Fibroblast of lung (primary cell): Measurements from ENCODE around the gene FAM234B. TPM values are rescaled to one million over a fixed set of nuclear protein-coding genes. Genes with fewer than 3 reads are reported as not detected.

ENCODE experiments used
- DNase-seq, 2 donors: peaks; one replicate each; pipeline versions ENCODE4 v3.0.0 to v3.0.0-alpha.2; 2010; ENCODE audit warnings: low read depth in 2 of 2
- H2AFZ ChIP-seq: 2 replicates; pipeline ENCODE4 v1.5.1; 2012; ENCODE audit warnings: low read length, control low read depth, inconsistent platforms
- H3K27ac ChIP-seq: 2 replicates; pipeline ENCODE4 v1.5.1; 2011; ENCODE audit warnings: low read length, control low read depth; ENCODE audit not compliant: insufficient read depth
- H3K27me3 ChIP-seq: 2 replicates; pipeline ENCODE4 v1.5.1; 2011; ENCODE audit warnings: mild to moderate bottlenecking, low read length; ENCODE audit not compliant: control insufficient read depth, insufficient read depth
- H3K36me3 ChIP-seq: 2 replicates; pipeline ENCODE4 v1.5.1; 2011; ENCODE audit warnings: low read length; ENCODE audit not compliant: control insufficient read depth, insufficient read depth
- H3K4me1 ChIP-seq: 2 replicates; pipeline ENCODE4 v1.5.1; 2011; ENCODE audit warnings: low read length; ENCODE audit not compliant: control insufficient read depth, insufficient read depth; ENCODE audit errors: extremely low read depth
- H3K4me2 ChIP-seq: 2 replicates; pipeline ENCODE4 v1.5.1; 2011; ENCODE audit warnings: low read length, control low read depth; ENCODE audit not compliant: insufficient read depth; ENCODE audit errors: extremely low read depth
- H3K4me3 ChIP-seq, 4 experiments: fragments of 200-600 bp in 1 of 4; sonication (generic) in 1 of 4; replicated peaks in 1 of 4; 2 replicates each; pipeline ENCODE4 v1.5.1; 2011 to 2016; ENCODE audit warnings: low read length in 4 of 4, low read depth in 3 of 4, mild to moderate bottlenecking in 3 of 4, control low read depth in 2 of 4, inconsistent platforms in 1 of 4, mixed read lengths in 1 of 4; ENCODE audit not compliant: insufficient read depth in 1 of 4; ENCODE audit errors: control extremely low read depth in 1 of 4
- H3K79me2 ChIP-seq: 2 replicates; pipeline ENCODE4 v1.5.1; 2012; ENCODE audit warnings: mild to moderate bottlenecking, low read length, inconsistent platforms; ENCODE audit not compliant: control insufficient read depth, insufficient read depth
- H3K9ac ChIP-seq: 2 replicates; pipeline ENCODE4 v1.5.1; 2011; ENCODE audit warnings: mild to moderate bottlenecking, low read length, control low read depth; ENCODE audit not compliant: insufficient read depth
- H3K9me3 ChIP-seq: 2 replicates; pipeline ENCODE4 v1.5.1; 2012; ENCODE audit warnings: low read depth, low read length; ENCODE audit not compliant: control insufficient read depth, insufficient read depth
- H4K20me1 ChIP-seq: 2 replicates; pipeline ENCODE4 v1.5.1; 2011; ENCODE audit warnings: low read length; ENCODE audit not compliant: control insufficient read depth, insufficient read depth; ENCODE audit errors: extremely low read depth
- CTCF ChIP-seq, 2 donors: IDR thresholded peaks in 1 of 2; conservative IDR thresholded peaks in 1 of 2; 1 replicate in 1 of 2; 2 replicates in 1 of 2; pipeline ENCODE4 v1.5.1; 2011 to 2012; ENCODE audit warnings: low read length in 2 of 2, control low read depth in 1 of 2, inconsistent platforms in 1 of 2, low read depth in 1 of 2, mild to moderate bottlenecking in 1 of 2
- EZH2 ChIP-seq: IDR thresholded peaks from 2 replicates; pipeline ENCODE4 v1.5.1; 2012; ENCODE audit warnings: low read length, control low read depth, mild to moderate bottlenecking; ENCODE audit errors: missing control alignments
- polyA plus RNA-seq, 2 donors: library from polyadenylated mRNA; depleted of rRNA in 1 of 2; stranded (reverse) in 1 of 2; unstranded in 1 of 2; fragments of >200 nt; gene quantifications; 2 replicates each; pipeline ENCODE4 v1.2.1, GENCODE V29; 2011 to 2012; ENCODE audit warnings: missing spikeins in 1 of 2
- total RNA-seq: library from RNA; depleted of rRNA; stranded (reverse); fragments of >200 nt; gene quantifications from 2 replicates; pipeline ENCODE4 v1.2.1, GENCODE V29; 2014

Gene FAM234B
- total and polyA plus RNA-seq, 2 donors (not counting 1 experiment from before 2014, with no cell fraction given) = 7.3 to 10.4 TPM

- no peak for DNase-seq
- Histone ChIP-seq H3K4me3 (no peak overlapping the region), H3K27me3 (no peaks in the 10 kb centered on the region), H2AFZ (no peak overlapping the region), H4K20me1 (no peaks in the 10 kb centered on the region), H3K36me3 (no peaks in the 10 kb centered on the region), H3K4me1 (no peaks in the 10 kb centered on the region), H3K27ac (no peak overlapping the region), H3K79me2 (no peaks in the 10 kb centered on the region), H3K4me2 (no peak overlapping the region), H3K9ac (no peak overlapping the region), H3K9me3 (no peaks in the 10 kb centered on the region)
- TF ChIP-seq EZH2 (no peak), CTCF (conservative IDR thresholded peaks at IDR 0.05 in 1 of 2, IDR thresholded peaks at IDR 0.05 in 1 of 2; ENCODE audit: low read depth in 1 of 2, low read length in 2 of 2) (no peak)
These were observed 16.4 kb downstream of the FAM234B start for GRCh38 chr12:13060581-13060980.

DNA sequence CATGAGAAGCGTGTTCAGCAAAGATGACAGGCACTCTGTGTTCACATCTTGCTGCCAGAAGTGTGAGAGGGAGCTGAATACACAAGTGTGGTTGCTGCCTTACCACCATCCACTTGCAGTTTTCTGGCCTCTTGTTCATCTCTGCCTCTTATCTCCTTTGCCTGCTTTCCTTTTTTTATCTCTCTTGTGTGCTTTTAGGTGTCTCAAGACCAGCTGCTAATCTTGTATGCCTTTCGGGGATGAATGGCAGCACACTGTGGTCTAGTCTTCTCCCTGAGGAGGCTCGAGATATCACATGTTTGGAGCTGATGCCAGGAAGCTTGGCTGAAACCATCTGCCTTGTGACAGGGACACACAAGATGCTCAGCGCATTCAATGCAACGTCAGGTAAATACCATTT is 17.2 kb downstream of the FAM234B start:
- no peaks in the 10 kb centered on the region for H4K20me1 ChIP-seq
- H3K79me2 ChIP-seq = no peaks in the 10 kb centered on the region
- no peak for TF ChIP-seq EZH2
- no peak for TF ChIP-seq CTCF (conservative IDR thresholded peaks at IDR 0.05 in 1 of 2, IDR thresholded peaks at IDR 0.05 in 1 of 2; ENCODE audit: low read depth in 1 of 2, low read length in 2 of 2)
- H3K27ac ChIP-seq = no peak overlapping the region
- no peaks in the 10 kb centered on the region for H3K4me1 ChIP-seq
- H3K4me3 ChIP-seq = no peak overlapping the region
- no peaks in the 10 kb centered on the region for H3K9me3 ChIP-seq
- H3K9ac ChIP-seq = no peak overlapping the region
- no peaks in the 10 kb centered on the region for H3K36me3 ChIP-seq
- no peaks in the 10 kb centered on the region for H3K27me3 ChIP-seq
- no peak overlapping the region for H3K4me2 ChIP-seq
- DNase-seq = no peak
- no peak overlapping the region for H2AFZ ChIP-seq

- Histone ChIP-seq H3K27ac (no peak overlapping the region), H4K20me1 (no peaks in the 10 kb centered on the region), H3K4me1 (no peaks in the 10 kb centered on the region), H3K79me2 (no peaks in the 10 kb centered on the region), H3K4me3 (no peak overlapping the region), H3K9ac (no peak overlapping the region), H3K4me2 (no peak overlapping the region), H3K9me3 (no peaks in the 10 kb centered on the region), H2AFZ (no peak overlapping the region), H3K27me3 (no peaks in the 10 kb centered on the region), H3K36me3 (no peaks in the 10 kb centered on the region)
- no peak for DNase-seq
- TF ChIP-seq EZH2 (no peak), CTCF (conservative IDR thresholded peaks at IDR 0.05 in 1 of 2, IDR thresholded peaks at IDR 0.05 in 1 of 2; ENCODE audit: low read depth in 1 of 2, low read length in 2 of 2) (no peak)
These were observed 18.5 kb downstream of the FAM234B start for GRCh38 chr12:13062669-13063068.
